Erythroblast (primary cell): Measurements from ENCODE around the gene DMD.

Source experiments
- GATA1 ChIP-seq: IDR thresholded peaks from 2 replicates; pipeline ENCODE4 v1.6.1; 2011; ENCODE audit warnings: low read depth, mild to moderate bottlenecking, control low read depth, low read length, moderate library complexity
- POLR2A ChIP-seq: IDR thresholded peaks from 2 replicates; pipeline ENCODE4 v1.6.1; 2011; ENCODE audit warnings: mild to moderate bottlenecking, low read length

DNA sequence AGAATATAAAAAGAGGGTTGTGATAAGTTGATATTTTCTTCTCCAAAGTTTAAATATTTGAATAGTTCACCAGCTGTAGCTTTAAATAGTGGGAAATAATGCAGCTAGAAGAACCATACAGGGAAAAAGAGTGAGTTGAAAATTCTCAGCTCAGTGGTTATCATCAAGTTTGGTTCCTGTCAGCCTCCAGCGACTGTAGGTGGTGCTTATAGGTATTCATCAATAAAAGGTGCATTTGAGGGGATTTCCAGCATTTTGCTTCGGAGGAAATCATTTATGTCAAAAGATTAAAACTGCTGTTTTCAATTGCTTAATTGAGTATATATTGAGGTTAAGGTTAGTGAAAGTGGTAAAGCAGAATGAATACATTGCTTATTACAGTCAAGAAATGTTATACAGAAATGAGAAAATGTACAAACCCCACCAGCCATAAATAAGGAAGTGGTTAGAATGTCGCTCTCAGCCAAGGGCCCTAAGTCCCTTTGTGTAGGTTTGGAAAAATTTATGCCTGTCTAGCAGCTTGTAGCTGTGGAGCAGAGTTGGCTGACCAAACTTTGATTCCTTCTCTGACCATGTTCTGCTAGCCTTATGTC is 1606.6 kb downstream of the DMD start:
- no peak for TF ChIP-seq POLR2A
- no peak for TF ChIP-seq GATA1
